ENCODE measurements around the gene SRSF4. TPM values are rescaled to one million over a fixed set of nuclear protein-coding genes. Genes with fewer than 3 reads are reported as not detected.

SRSF4 gene
- total RNA-seq, 2 donors from 2014 or later: 86.3 to 90.3 TPM

- no peak overlapping the region for H3K9ac ChIP-seq (ENCODE audit: low read depth in 2 of 2, low read length in 2 of 2)
- no peaks in the 10 kb centered on the region for H3K36me3 ChIP-seq
- H3K9me3 ChIP-seq: no peaks in the 10 kb centered on the region
- H3K27ac ChIP-seq: no peak overlapping the region
- no peak for DNase-seq
- H3K27me3 ChIP-seq: no peaks in the 10 kb centered on the region
- no peak overlapping the region for H3K4me3 ChIP-seq
- no peaks in the 10 kb centered on the region for H3K4me1 ChIP-seq
- intact Hi-C loops (cut with DNase I): no loop called here
- no peak for TF ChIP-seq CTCF (IDR thresholded peaks at IDR 0.05)
Measured at GRCh38 chr1:29197993-29198392, 16.3 kb upstream of the SRSF4 start.

GRCh38 chr1:29197590-29197924 is 15.9 kb upstream of the SRSF4 start:
- no peak overlapping the region for H3K9ac ChIP-seq (ENCODE audit: low read depth in 2 of 2, low read length in 2 of 2)
- no peaks in the 10 kb centered on the region for H3K27me3 ChIP-seq
- TF ChIP-seq CTCF (IDR thresholded peaks at IDR 0.05): peak; percentile 41
- H3K4me3 ChIP-seq: no peak overlapping the region
- H3K4me1 ChIP-seq: no peaks in the 10 kb centered on the region
- H3K27ac ChIP-seq: no peak overlapping the region
- DNase-seq: peak; percentile 52
- H3K9me3 ChIP-seq: no peaks in the 10 kb centered on the region
- no peaks in the 10 kb centered on the region for H3K36me3 ChIP-seq
- intact Hi-C loops (cut with DNase I): no loop called here

- intact Hi-C loops (cut with DNase I): no loop called here
- no peak overlapping the region for H3K4me3 ChIP-seq
- no peak overlapping the region for H3K27ac ChIP-seq
- H3K36me3 ChIP-seq: no peaks in the 10 kb centered on the region
- no peak overlapping the region for H3K9ac ChIP-seq (ENCODE audit: low read depth in 2 of 2, low read length in 2 of 2)
- H3K9me3 ChIP-seq: no peaks in the 10 kb centered on the region
- no peak for TF ChIP-seq CTCF (IDR thresholded peaks at IDR 0.05)
- no peaks in the 10 kb centered on the region for H3K4me1 ChIP-seq
- DNase-seq: no peak
- H3K27me3 ChIP-seq: no peaks in the 10 kb centered on the region
Measured at GRCh38 chr1:29196863-29197589, 15.3 kb upstream of the SRSF4 start.

- no peak overlapping the region for H3K9ac ChIP-seq (ENCODE audit: low read depth in 2 of 2, low read length in 2 of 2)
- no peak overlapping the region for H3K4me3 ChIP-seq
- no peaks in the 10 kb centered on the region for H3K36me3 ChIP-seq
- H3K9me3 ChIP-seq: no peaks in the 10 kb centered on the region
- no peaks in the 10 kb centered on the region for H3K27me3 ChIP-seq
- intact Hi-C loops (cut with DNase I): no loop called here
- no peaks in the 10 kb centered on the region for H3K4me1 ChIP-seq
- no peak overlapping the region for H3K27ac ChIP-seq
- no peak for TF ChIP-seq CTCF (IDR thresholded peaks at IDR 0.05)
- no peak for DNase-seq
Measured at GRCh38 chr1:29195881-29196291, 14.2 kb upstream of the SRSF4 start.

- DNase-seq: no peak
- Histone ChIP-seq H3K27ac (no peak overlapping the region), H3K9me3 (no peaks in the 10 kb centered on the region), H3K27me3 (no peaks in the 10 kb centered on the region), H3K4me3 (no peak overlapping the region), H3K36me3 (no peaks in the 10 kb centered on the region), H3K4me1 (no peaks in the 10 kb centered on the region), H3K9ac (ENCODE audit: low read depth in 2 of 2, low read length in 2 of 2) (no peak overlapping the region)
- no peak for TF ChIP-seq CTCF (IDR thresholded peaks at IDR 0.05)
- intact Hi-C loops (cut with DNase I): no loop called here
Measured at GRCh38 chr1:29193879-29194455, 12.3 kb upstream of the SRSF4 start.

Data from colonic mucosa (tissue), 4 donors.